Omental fat pad (tissue), 4 donors: ENCODE results near the gene RPS3. TPM values are rescaled to one million over a fixed set of nuclear protein-coding genes. Genes with fewer than 3 reads are reported as not detected.

ENCODE experiments used
- ATAC-seq: fragments of 150-250 bp; one replicate; pipeline ENCODE4 v1.9.1; 2016; ENCODE audit warnings: mild to moderate bottlenecking, moderate library complexity; ENCODE audit not compliant: low FRiP score
- DNase-seq: peaks from one replicate; pipeline ENCODE4 v3.0.0-alpha.2; 2019; ENCODE audit warnings: low spot score
- CTCF ChIP-seq, 3 donors: fragments of 450-650 bp; IDR thresholded peaks; one replicate each; pipeline ENCODE4 v1.5.1; 2016 to 2017; ENCODE audit warnings: antibody characterized with exemption in 3 of 3, mild to moderate bottlenecking in 3 of 3, moderate library complexity in 2 of 3
- total RNA-seq, 4 donors: library from RNA; depleted of rRNA; stranded (reverse); fragments of >200 nt; gene quantifications; one replicate each; pipeline ENCODE4 v1.1.0, GENCODE V29; 2016

The RPS3 gene
- total RNA-seq, 4 donors from 2014 or later, result 876 to 1,394 (median 1,127) TPM

DNA sequence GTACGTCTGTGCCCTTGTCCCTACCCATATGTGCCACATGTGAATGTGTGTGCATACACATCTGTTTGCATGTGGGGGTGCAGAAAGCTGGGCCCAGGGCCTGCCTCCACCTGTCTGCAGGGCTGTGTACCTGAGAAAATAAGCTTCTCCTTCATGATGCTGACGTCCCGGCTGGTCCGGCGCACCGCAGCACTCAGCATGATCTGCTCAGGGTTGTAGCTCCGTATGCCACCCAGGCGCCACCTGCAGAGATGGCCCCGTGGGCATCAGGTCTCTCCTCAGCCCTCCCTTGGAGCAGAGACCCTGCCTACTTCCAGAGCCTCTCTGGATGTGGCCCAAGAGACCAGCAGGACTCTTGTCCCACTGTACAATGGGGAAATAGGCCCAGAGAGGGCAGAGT lies 37.5 kb downstream of the RPS3 start:
- no peak for TF ChIP-seq CTCF (IDR thresholded peaks at IDR 0.05)
- DNase-seq, result no peak
- no peak for ATAC-seq

GRCh38 chr11:75437966-75438659 lies 38.8 kb downstream of the RPS3 start:
- no peak for TF ChIP-seq CTCF (IDR thresholded peaks at IDR 0.05)
- DNase-seq (no peak), ATAC-seq (no peak)

- no peak for TF ChIP-seq CTCF (IDR thresholded peaks at IDR 0.05)
- DNase-seq (no peak), ATAC-seq (no peak)
Measured at GRCh38 chr11:75439026-75439425, 39.7 kb downstream of the RPS3 start.

DNA sequence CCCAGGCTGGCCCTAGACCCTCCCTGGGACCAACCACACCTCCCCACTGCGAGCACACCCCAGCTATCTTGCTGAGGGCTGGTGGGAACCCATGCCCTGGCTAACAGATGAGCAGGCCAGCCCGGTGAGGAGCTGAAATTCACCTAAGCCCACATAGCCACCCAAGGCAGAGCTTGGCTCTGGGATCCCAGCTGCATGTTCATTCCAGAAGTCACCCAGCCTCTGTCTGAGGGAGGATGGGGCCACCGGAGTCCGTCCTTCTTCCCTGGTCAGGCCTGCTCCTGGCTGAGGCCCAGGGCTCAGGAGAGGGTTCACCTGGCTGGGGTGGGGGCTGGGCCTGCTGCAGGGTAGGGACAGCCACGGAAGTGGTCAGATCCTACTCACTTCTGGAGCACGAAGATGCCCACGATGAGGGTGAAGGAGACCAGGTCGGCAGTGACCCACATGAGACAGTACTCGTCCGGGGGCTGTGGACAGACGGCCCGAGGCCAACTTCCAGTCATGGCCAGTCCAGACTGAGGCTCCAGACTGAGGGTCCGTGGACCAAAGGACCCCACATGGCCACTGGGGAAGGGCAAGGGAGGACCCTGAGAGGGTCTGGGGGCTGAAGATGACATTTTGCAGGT lies 40.3 kb downstream of the RPS3 start:
- TF ChIP-seq CTCF (IDR thresholded peaks at IDR 0.05), result no peak
- no peak for ATAC-seq
- DNase-seq, result no peak

DNA sequence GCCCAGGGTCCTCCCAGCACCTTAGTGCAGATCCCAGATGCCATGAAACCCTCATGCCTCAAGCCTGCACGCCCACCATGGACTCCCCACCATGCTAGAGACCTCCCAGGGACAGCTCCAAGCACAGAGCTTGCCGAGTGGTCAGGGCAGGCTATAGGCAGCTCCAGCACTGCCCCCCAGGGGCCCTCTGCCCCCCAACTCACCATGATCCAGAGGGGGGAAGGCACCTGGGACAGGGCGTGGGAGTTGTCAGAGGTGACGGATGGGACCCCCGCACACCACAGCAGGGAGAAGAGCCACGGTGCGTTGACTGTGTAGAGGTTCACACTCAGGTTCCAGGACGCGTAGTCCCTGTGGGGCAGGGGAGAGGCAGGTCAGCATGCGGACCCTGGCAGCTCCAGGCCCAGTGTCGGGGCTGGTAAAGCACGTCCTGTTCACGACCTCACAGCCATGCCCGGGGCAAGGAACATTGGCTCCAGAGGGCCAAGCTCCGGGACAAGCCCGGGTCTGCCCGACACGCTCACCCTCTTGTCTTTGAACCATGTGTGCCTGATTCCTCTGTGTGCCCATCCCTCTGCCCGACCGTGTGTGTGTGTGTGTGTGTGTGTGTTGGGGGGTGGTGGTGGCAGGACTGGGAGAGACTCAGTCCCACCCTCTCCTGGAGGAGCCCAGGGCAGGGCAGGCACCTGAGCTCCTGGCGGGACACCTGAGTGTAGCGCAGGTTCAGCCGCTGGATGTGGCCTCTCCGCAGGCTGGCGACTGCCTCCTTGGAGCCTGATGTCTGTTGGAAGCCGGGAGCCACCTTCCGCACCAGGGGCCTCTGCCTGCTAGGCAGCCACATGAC lies 41.9 kb downstream of the RPS3 start:
- ATAC-seq, result no peak
- no peak for TF ChIP-seq CTCF (IDR thresholded peaks at IDR 0.05)
- no peak for DNase-seq

DNA sequence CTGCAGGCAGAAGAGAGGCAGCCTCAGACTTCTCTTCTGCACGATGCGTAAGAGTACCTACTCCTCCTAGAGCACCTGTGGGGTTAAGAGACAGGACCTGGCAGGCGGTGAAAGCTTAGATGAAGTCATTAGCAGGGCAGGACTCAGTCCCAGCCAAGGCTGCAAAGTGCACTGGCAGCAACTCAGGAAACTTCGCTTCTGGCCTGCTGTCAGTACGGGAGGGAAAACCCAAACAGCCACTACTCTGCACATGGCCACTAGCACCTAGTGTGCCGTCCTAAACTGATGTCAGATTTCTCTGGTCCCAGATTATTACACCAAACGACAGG lies 42.5 kb downstream of the RPS3 start:
- TF ChIP-seq CTCF (IDR thresholded peaks at IDR 0.05), result no peak
- DNase-seq, result no peak
- ATAC-seq, result no peak
